DOHH2 (cell line): ENCODE results near the gene TTLL9.

Experiments used
- CTCF ChIP-seq: fragments of 200-600 bp; sonication (generic); IDR thresholded peaks from one replicate; pipeline ENCODE4 v1.5.1; 2014; ENCODE audit warnings: antibody characterized with exemption, mild to moderate bottlenecking, low read depth, low read length; ENCODE audit not compliant: poor library complexity, severe bottlenecking
- EZH2phosphoT487 ChIP-seq: fragments of 200-600 bp; sonication (generic); IDR thresholded peaks from 2 replicates; pipeline ENCODE4 v1.6.1; 2017; ENCODE audit warnings: borderline replicate concordance, mild to moderate bottlenecking, antibody characterized with exemption, low read length, moderate library complexity, mixed read lengths

- no peak for TF ChIP-seq CTCF
- no peak for TF ChIP-seq EZH2phosphoT487
These were observed 118.7 kb downstream of the TTLL9 start for GRCh38 chr20:31989030-31989645.
